DND-41 (cell line): Measurements from ENCODE around the gene LTBR.

Source experiments
- CTCF ChIP-seq: IDR thresholded peaks from 2 replicates; pipeline ENCODE4 v1.5.1; 2012; ENCODE audit warnings: borderline replicate concordance, low read length, moderate library complexity, mild to moderate bottlenecking; ENCODE audit not compliant: poor library complexity, severe bottlenecking; ENCODE audit errors: extremely low read depth
- EZH2 ChIP-seq: IDR thresholded peaks from 3 replicates; pipeline ENCODE4 v1.6.1; 2012; ENCODE audit warnings: borderline replicate concordance, low read depth, mild to moderate bottlenecking, moderate library complexity, low read length, inconsistent platforms; ENCODE audit not compliant: severe bottlenecking

GRCh38 chr12:6378709-6379472, 5.1 kb upstream of the LTBR start:
- no peak for TF ChIP-seq CTCF
- TF ChIP-seq EZH2, result no peak
